VCaP (cell line): ENCODE measurements around the gene TNRC6A.

Experiments used
- H3K27ac ChIP-seq: fragments of 450-650 bp; 2 replicates; pipeline ENCODE4 v1.5.1; 2017
- CTCF ChIP-seq: fragments of 450-650 bp; conservative IDR thresholded peaks from 2 replicates; pipeline ENCODE4 v1.5.1; 2017; ENCODE audit warnings: mild to moderate bottlenecking, moderate library complexity

TNRC6A gene

DNA sequence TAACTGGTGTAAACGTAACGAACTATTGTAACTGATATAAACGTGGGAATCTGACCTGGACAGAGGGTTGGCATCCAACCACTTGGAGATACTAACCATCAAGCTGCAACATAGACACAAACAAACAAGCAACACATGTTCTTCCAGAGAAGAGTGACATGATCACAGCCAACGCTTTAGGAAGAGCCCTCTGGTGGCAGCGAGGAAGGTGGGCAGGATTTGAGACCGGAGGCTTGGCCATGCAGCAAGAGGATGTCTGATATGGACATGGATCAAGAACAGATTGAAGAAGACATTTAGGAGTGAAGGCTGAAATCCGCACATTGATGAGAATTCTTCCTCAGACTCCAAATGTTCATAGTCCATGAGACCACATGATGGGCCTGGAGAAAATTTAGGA lies 40.3 kb upstream of the TNRC6A start:
- peak; percentile 53 for TF ChIP-seq CTCF
- H3K27ac ChIP-seq, result no peak overlapping the region

DNA sequence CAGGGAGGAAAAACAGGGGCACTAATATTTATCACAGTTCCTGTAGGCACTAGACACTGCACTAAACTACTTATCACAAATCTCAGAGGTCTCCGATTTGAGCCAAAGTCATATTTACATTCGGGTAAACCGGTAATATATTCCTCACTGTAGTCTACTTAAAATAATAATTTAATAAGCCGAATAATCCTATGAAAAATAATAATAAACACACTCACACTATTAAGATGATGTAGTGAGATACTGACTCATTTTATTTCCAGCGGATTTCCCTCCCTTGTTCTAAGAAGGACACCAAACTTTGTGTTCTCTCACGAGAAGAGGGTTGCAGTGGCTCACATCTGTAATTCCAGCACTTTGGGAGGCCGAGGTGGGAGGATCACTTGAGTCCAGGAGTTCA lies 36.6 kb upstream of the TNRC6A start:
- no peak for TF ChIP-seq CTCF
- no peak overlapping the region for H3K27ac ChIP-seq

GRCh38 chr16:24694931-24695330 lies 34.5 kb upstream of the TNRC6A start:
- no peak for TF ChIP-seq CTCF

DNA sequence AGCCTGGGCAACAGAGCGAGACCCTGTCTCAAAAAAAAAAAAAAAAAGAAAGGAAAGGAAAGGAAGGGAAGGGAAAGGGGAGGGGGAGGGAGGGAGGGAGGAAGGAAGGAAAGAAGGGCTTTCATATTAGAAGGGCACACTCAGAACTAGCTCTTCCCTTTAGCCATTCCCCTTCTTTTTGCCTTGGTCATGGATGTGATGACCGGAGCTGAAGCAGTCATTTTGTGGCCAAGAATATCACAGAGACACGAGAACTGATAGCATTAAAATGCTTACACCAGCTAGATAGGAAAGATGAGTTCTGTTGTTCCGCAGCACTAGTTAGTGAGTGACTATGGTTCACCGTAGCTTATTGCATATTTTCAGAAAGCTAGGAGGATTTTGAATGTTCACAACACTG lies 32.8 kb upstream of the TNRC6A start:
- no peak overlapping the region for H3K27ac ChIP-seq
- no peak for TF ChIP-seq CTCF

More at GRCh38 chr16:24694931-24695330, 34.5 kb upstream of the TNRC6A start:
- H3K27ac ChIP-seq, result no peak overlapping the region

GRCh38 chr16:24698308-24698707 lies 31.1 kb upstream of the TNRC6A start:
- H3K27ac ChIP-seq, result no peak overlapping the region

DNA sequence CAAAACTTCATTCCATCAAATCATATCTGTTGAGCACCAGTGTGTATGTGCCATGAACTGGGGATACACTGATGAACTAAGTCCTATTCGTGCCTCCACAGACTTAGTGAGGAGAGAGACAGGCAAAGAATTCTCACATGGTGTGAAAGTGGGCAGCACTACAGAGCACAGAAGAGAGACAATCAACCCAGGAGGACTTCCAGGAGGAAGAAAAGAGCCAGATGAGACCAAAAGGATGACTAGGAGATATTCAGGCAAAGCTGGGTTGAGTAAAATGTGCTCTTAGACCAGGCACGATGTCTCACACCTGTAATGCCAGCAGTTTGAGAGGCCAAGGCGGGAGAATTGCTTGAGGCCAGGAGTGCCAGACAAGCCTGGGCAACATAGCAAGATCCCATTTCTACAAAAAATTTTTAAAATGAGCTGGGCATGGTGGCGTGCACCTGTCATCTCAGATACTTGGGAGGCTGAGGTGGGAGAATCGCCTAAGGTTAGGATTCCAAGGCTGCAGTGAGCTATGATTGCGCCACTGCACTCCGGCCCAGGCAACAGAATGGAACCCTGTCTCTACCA lies 30.2 kb upstream of the TNRC6A start:
- no peak for TF ChIP-seq CTCF
- H3K27ac ChIP-seq, result no peak overlapping the region

More at GRCh38 chr16:24698308-24698707, 31.1 kb upstream of the TNRC6A start:
- TF ChIP-seq CTCF, result no peak

DNA sequence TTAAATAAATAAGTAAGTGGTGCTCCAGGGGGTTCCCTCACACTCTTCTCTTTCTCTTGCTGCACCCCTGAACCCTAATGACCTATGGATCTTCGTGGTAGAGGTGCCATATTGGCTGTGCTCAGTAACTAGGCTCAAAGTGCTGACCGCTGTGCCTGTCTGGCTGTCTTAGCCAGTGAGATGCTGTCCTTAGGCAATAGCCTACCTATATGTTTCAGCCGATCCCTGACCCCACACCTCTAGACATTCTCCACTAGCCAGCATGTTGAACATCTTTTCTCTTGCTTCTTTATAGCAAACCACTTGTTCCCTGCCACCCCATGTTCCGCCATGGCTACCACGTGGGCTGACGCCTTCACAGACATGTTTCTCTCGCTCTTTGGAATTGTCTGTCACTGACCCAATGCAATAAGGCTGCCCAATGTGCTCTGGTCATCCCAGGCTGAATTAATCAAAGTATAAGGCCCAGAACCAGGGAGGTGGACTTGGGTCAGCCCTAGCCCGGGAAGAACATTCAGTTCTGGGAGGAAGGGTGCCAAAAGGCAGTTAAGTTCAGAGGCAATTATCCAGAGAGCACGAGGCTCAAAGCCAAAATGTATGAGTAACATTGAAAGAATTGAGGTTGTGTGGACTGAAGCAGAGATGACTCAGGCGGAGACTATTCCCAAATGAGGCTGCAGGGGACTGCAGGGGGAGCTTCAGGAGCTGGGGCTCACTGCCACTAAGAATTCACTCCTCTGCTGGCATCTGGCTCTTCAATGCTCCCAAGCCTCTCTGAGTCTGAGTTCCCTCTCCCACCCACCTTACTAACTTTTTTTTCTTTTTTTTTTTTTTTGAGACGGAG lies 28.7 kb upstream of the TNRC6A start:
- no peak overlapping the region for H3K27ac ChIP-seq
- TF ChIP-seq CTCF, result no peak
